Hair follicle dermal papilla cell (primary cell): ENCODE measurements around the gene SLC22A5. TPM values are rescaled to one million over a fixed set of nuclear protein-coding genes. Genes with fewer than 3 reads are reported as not detected.

Experiments used
- small RNA-seq: library from RNA; depleted of rRNA; stranded (forward); fragments of <200 nt; gene quantifications from one replicate; pipeline ENCODE3, GENCODE V24; 2012
- total RNA-seq: library from RNA; depleted of rRNA; stranded (reverse); fragments of >200 nt; gene quantifications from 2 replicates; pipeline ENCODE4 v1.2.3, GENCODE V29; 2012

SLC22A5 gene
- 8.0 and 9.6 TPM in 2 replicates for total RNA-seq

GRCh38 chr5:132369474-132370180 lies at the start of gene SLC22A5:
SLC22A5 (plus strand) TSS chr5:132369710; CDS start chr5:132369973, 263 bp downstream.

Small RNA genes lying within 50 kb of the gene (small RNA-seq; reads per million reads assigned to genes)
- gene MIR3936, result not detected

Other genes starting within 250 kb of the SLC22A5 start
- 181 and 200 TPM in 2 replicates for gene P4HA2, start 141.9 kb upstream of the SLC22A5 start, total RNA-seq
- gene PDLIM4, start 112.0 kb upstream of the SLC22A5 start, total RNA-seq, result 65.0 and 78.2 TPM in 2 replicates
- 13.5 and 17.0 TPM in 2 replicates for gene SLC22A4, start 75.3 kb upstream of the SLC22A5 start, total RNA-seq
- gene IRF1, start 121.1 kb downstream of the SLC22A5 start, total RNA-seq, result 76.4 and 90.7 TPM in 2 replicates
- not detected in 2 replicates for gene IL5, start 173.8 kb downstream of the SLC22A5 start, total RNA-seq
- gene RAD50, start 187.3 kb downstream of the SLC22A5 start, total RNA-seq, result 25.5 and 28.7 TPM in 2 replicates